Right lobe of liver (tissue), 6 donors: ENCODE data around the gene MYO3A. TPM values are rescaled to one million over a fixed set of nuclear protein-coding genes. Genes with fewer than 3 reads are reported as not detected.

ENCODE experiments used
- ATAC-seq, 4 donors: fragments of 200-7000 bp; cut with Tn5 transposase; one replicate each; pipeline ENCODE4 v1.9.1; 2020; ENCODE audit warnings: mild to moderate bottlenecking in 4 of 4, moderate library complexity in 4 of 4
- DNase-seq, 3 donors: peaks; one replicate each; pipeline ENCODE4 v3.0.0-alpha.2; 2020
- H3K27ac ChIP-seq, 3 donors: fragments of 200-600 bp; one replicate each; pipeline ENCODE4 v1.8.0; 2022
- H3K27me3 ChIP-seq, 2 donors: fragments of 200-600 bp; one replicate each; pipeline ENCODE4 v1.8.0; 2022
- H3K36me3 ChIP-seq, 4 donors: fragments of 200-600 bp; sonication (generic) in 1 of 4; one replicate each; pipeline versions ENCODE4 v1.5.1 to v1.8.0; 2017 to 2022; ENCODE audit warnings: control low read depth in 1 of 4
- H3K4me1 ChIP-seq, 4 donors: fragments of 200-600 bp; sonication (generic) in 1 of 4; one replicate each; pipeline versions ENCODE4 v1.5.1 to v1.8.0; 2017 to 2022; ENCODE audit warnings: control low read depth in 1 of 4
- H3K4me3 ChIP-seq, 3 donors: fragments of 200-600 bp; one replicate each; pipeline ENCODE4 v1.8.0; 2022
- H3K9me3 ChIP-seq, 4 donors: fragments of 200-600 bp; sonication (generic) in 1 of 4; one replicate each; pipeline versions ENCODE4 v1.5.1 to v1.8.0; 2017 to 2022; ENCODE audit warnings: control low read depth in 1 of 4
- CTCF ChIP-seq, 4 donors: fragments of 200-600 bp in 3 of 4; fragments of 450-650 bp in 1 of 4; IDR thresholded peaks; one replicate each; pipeline versions ENCODE4 v1.5.1 to v1.8.0; 2016 to 2022; ENCODE audit warnings: antibody characterized with exemption in 4 of 4, mild to moderate bottlenecking in 2 of 4
- POLR2A ChIP-seq: fragments of 450-650 bp; IDR thresholded peaks from one replicate; pipeline ENCODE4 v1.6.1; 2017; ENCODE audit warnings: antibody characterized with exemption, mild to moderate bottlenecking
- WGBS: methylation state at CpG from one replicate; pipeline ENCODE4 v1.1.6; 2018; ENCODE audit warnings: low coverage, low lambda C conversion rate; ENCODE audit not compliant: insufficient coverage; ENCODE audit errors: missing lambda C conversion rate; 5-methylcytosine and 5-hydroxymethylcytosine counted together
- intact Hi-C, 2 donors: fragments of 100-400 bp; cut with DNase I; formaldehyde crosslinking; loops; one replicate each; pipeline versions ENCODE4 v1.11.2 to v1.14.1; 2022
- total RNA-seq, 6 experiments: library from RNA; depleted of rRNA in 2 of 6; stranded (reverse); fragments of >200 nt in 2 of 6; fragmentation: NEBNext Ultra II Directional in 3 of 6; extraction: Animal tissue kit (Norgen Biotek cat#: 25700) in 3 of 6; gene quantifications; one replicate each; pipeline versions ENCODE4 v1.1.0 to v1.2.4, GENCODE V29; 2016 to 2023
- donor health status: DM: no; HTN: yes; CAD: no.
- donor health status: DM: no; HTN: no; CAD: no.
- donor health status: DM: no; HTN: no; CAD: no.
- donor health status: DM: no; HTN: yes; CAD: no.
- donor health status: DM: no; HTN: yes; CAD: no.

MYO3A gene
- total RNA-seq, 6 experiments from 2014 or later = 0.04 to 0.12 (median 0.12) TPM; not detected in 3

GRCh38 chr10:26221541-26221940, 287.5 kb downstream of the MYO3A start:
- intact Hi-C loops = no loop called here
- 11% methylated on average over 2 of the region's 9 CpGs for WGBS
- Histone ChIP-seq H3K27me3 (peaks cover 5 to 34% of the 10 kb centered on the region in 2 donors), H3K36me3 (no peaks in the 10 kb centered on the region), H3K4me1 (peaks cover 0 to 14% (median 0%) of the 10 kb centered on the region in 4 donors), H3K4me3 (no peak overlapping the region), H3K9me3 (no peaks in the 10 kb centered on the region), H3K27ac (no peak overlapping the region)
- no peak for DNase-seq
- TF ChIP-seq POLR2A (no peak), CTCF (IDR thresholded peaks at IDR 0.05) (no peak)
- ATAC-seq = no peak

GRCh38 chr10:26222563-26222962, 288.5 kb downstream of the MYO3A start:
- Histone ChIP-seq H3K27ac (no peak overlapping the region), H3K9me3 (no peaks in the 10 kb centered on the region), H3K27me3 (peaks cover 5 to 28% of the 10 kb centered on the region in 2 donors), H3K36me3 (no peaks in the 10 kb centered on the region), H3K4me3 (no peak overlapping the region), H3K4me1 (peaks cover 0 to 6% (median 0%) of the 10 kb centered on the region in 4 donors)
- TF ChIP-seq CTCF (IDR thresholded peaks at IDR 0.05) (no peak), POLR2A (no peak)
- WGBS = 7% methylated on average over 3 of the region's 3 CpGs
- intact Hi-C loops = no loop called here
- no peak for DNase-seq
- peak in 1 of 4 donors; percentile 16 for ATAC-seq

GRCh38 chr10:26225322-26225721, 291.3 kb downstream of the MYO3A start:
- Histone ChIP-seq H3K36me3 (no peaks in the 10 kb centered on the region), H3K27me3 (peaks cover under 1 to 12% of the 10 kb centered on the region in 2 donors), H3K27ac (no peak overlapping the region), H3K9me3 (no peaks in the 10 kb centered on the region), H3K4me1 (no peaks in the 10 kb centered on the region), H3K4me3 (no peak overlapping the region)
- ATAC-seq (no peak), DNase-seq (no peak)
- 43% methylated on average over 4 of the region's 4 CpGs for WGBS
- intact Hi-C loops = no loop called here
- TF ChIP-seq CTCF (IDR thresholded peaks at IDR 0.05) = no peak
- no peak for TF ChIP-seq POLR2A

- no peaks in the 10 kb centered on the region for H3K4me1 ChIP-seq
- no peak for ATAC-seq
- intact Hi-C loops = no loop called here
- no CpG with 5 or more reads among the region's 5 CpGs for WGBS
- no peaks in the 10 kb centered on the region for H3K36me3 ChIP-seq
- no peak for TF ChIP-seq POLR2A
- TF ChIP-seq CTCF (IDR thresholded peaks at IDR 0.05) = no peak
- no peak overlapping the region for H3K27ac ChIP-seq
- no peaks in the 10 kb centered on the region for H3K9me3 ChIP-seq
- H3K27me3 ChIP-seq = no peaks in the 10 kb centered on the region
- DNase-seq = no peak
- H3K4me3 ChIP-seq = no peak overlapping the region
Measured at GRCh38 chr10:26227786-26228185, 293.8 kb downstream of the MYO3A start.

GRCh38 chr10:26232174-26232573, 298.1 kb downstream of the MYO3A start:
- TF ChIP-seq POLR2A = no peak
- no peak for TF ChIP-seq CTCF (IDR thresholded peaks at IDR 0.05)
- ATAC-seq (no peak), DNase-seq (no peak)
- Histone ChIP-seq H3K27me3 (no peaks in the 10 kb centered on the region), H3K27ac (no peak overlapping the region), H3K4me3 (no peak overlapping the region), H3K4me1 (no peaks in the 10 kb centered on the region), H3K9me3 (no peaks in the 10 kb centered on the region), H3K36me3 (no peaks in the 10 kb centered on the region)
- intact Hi-C loops = no loop called here
- 51% methylated on average over 2 of the region's 5 CpGs for WGBS
